ENCODE measurements around the gene SND1. TPM values are rescaled to one million over a fixed set of nuclear protein-coding genes. Genes with fewer than 3 reads are reported as not detected.
A peak's percentile ranks its signal among the peaks of the same experiment; 100 is the strongest.

SND1 gene
- total RNA-seq, 2 donors from 2014 or later, result 246 to 256 TPM

GRCh38 chr7:127768241-127768640 lies 116.2 kb downstream of the SND1 start:
- H3K4me3 Mint-ChIP-seq, result no peak overlapping the region
- H3K9me3 Mint-ChIP-seq, result no peaks in the 10 kb centered on the region
- peak overlapping the region; percentile 49 for H3K27ac Mint-ChIP-seq
- H3K4me1 Mint-ChIP-seq, result peaks cover 42% of the 10 kb centered on the region
- H3K36me3 Mint-ChIP-seq (ENCODE audit: low read depth), result peaks cover 54% of the 10 kb centered on the region
- ATAC-seq (replicated peaks), result peak; percentile 56
- no peaks in the 10 kb centered on the region for H3K27me3 Mint-ChIP-seq

GRCh38 chr7:127769137-127769536 lies 117.1 kb downstream of the SND1 start:
- Mint-ChIP-seq H3K27ac (peak overlapping the region; percentile 49), H3K4me1 (peaks cover 42% of the 10 kb centered on the region), H3K27me3 (no peaks in the 10 kb centered on the region), H3K9me3 (no peaks in the 10 kb centered on the region), H3K36me3 (ENCODE audit: low read depth) (peaks cover 54% of the 10 kb centered on the region), H3K4me3 (no peak overlapping the region)
- ATAC-seq (replicated peaks), result no peak

- Mint-ChIP-seq H3K27me3 (no peaks in the 10 kb centered on the region), H3K4me1 (peaks cover 39% of the 10 kb centered on the region), H3K9me3 (no peaks in the 10 kb centered on the region), H3K4me3 (no peak overlapping the region), H3K27ac (no peak overlapping the region), H3K36me3 (ENCODE audit: low read depth) (peaks cover 53% of the 10 kb centered on the region)
- ATAC-seq (replicated peaks), result no peak
These were observed 117.9 kb downstream of the SND1 start for GRCh38 chr7:127769696-127770400.

GRCh38 chr7:127770885-127771284 lies 118.9 kb downstream of the SND1 start:
- Mint-ChIP-seq H3K4me1 (peaks cover 37% of the 10 kb centered on the region), H3K27me3 (no peaks in the 10 kb centered on the region), H3K27ac (no peak overlapping the region), H3K4me3 (no peak overlapping the region), H3K9me3 (no peaks in the 10 kb centered on the region), H3K36me3 (ENCODE audit: low read depth) (peaks cover 45% of the 10 kb centered on the region)
- ATAC-seq (replicated peaks), result no peak

GRCh38 chr7:127771707-127772106 lies 119.7 kb downstream of the SND1 start:
- Mint-ChIP-seq H3K36me3 (ENCODE audit: low read depth) (peaks cover 40% of the 10 kb centered on the region), H3K9me3 (no peaks in the 10 kb centered on the region), H3K4me3 (no peak overlapping the region), H3K27ac (peak overlapping the region; percentile 23), H3K4me1 (peaks cover 36% of the 10 kb centered on the region), H3K27me3 (no peaks in the 10 kb centered on the region)
- no peak for ATAC-seq (replicated peaks)

GRCh38 chr7:127776776-127777386 lies 124.9 kb downstream of the SND1 start:
- peaks cover 28% of the 10 kb centered on the region for H3K4me1 Mint-ChIP-seq
- peaks cover 24% of the 10 kb centered on the region for H3K36me3 Mint-ChIP-seq (ENCODE audit: low read depth)
- ATAC-seq (replicated peaks), result no peak
- H3K9me3 Mint-ChIP-seq, result no peaks in the 10 kb centered on the region
- no peak overlapping the region for H3K4me3 Mint-ChIP-seq
- H3K27me3 Mint-ChIP-seq, result no peaks in the 10 kb centered on the region
- no peak overlapping the region for H3K27ac Mint-ChIP-seq

- Mint-ChIP-seq H3K27me3 (no peaks in the 10 kb centered on the region), H3K9me3 (no peaks in the 10 kb centered on the region), H3K36me3 (ENCODE audit: low read depth) (peaks cover 15% of the 10 kb centered on the region), H3K4me3 (no peak overlapping the region), H3K4me1 (peaks cover 30% of the 10 kb centered on the region), H3K27ac (no peak overlapping the region)
- no peak for ATAC-seq (replicated peaks)
These were observed 128.5 kb downstream of the SND1 start for GRCh38 chr7:127780489-127780888.

- H3K4me1 Mint-ChIP-seq, result peaks cover 30% of the 10 kb centered on the region
- no peak overlapping the region for H3K27ac Mint-ChIP-seq
- no peak for ATAC-seq (replicated peaks)
- no peaks in the 10 kb centered on the region for H3K9me3 Mint-ChIP-seq
- no peaks in the 10 kb centered on the region for H3K27me3 Mint-ChIP-seq
- no peak overlapping the region for H3K4me3 Mint-ChIP-seq
- H3K36me3 Mint-ChIP-seq (ENCODE audit: low read depth), result peaks cover 15% of the 10 kb centered on the region
These were observed 129.1 kb downstream of the SND1 start for GRCh38 chr7:127781081-127781480.

GRCh38 chr7:127782075-127782474 lies 130.1 kb downstream of the SND1 start:
- Mint-ChIP-seq H3K9me3 (no peaks in the 10 kb centered on the region), H3K27me3 (no peaks in the 10 kb centered on the region), H3K27ac (no peak overlapping the region), H3K4me3 (no peak overlapping the region), H3K36me3 (ENCODE audit: low read depth) (peaks cover 19% of the 10 kb centered on the region), H3K4me1 (peaks cover 28% of the 10 kb centered on the region)
- ATAC-seq (replicated peaks), result no peak

- Mint-ChIP-seq H3K27me3 (no peaks in the 10 kb centered on the region), H3K9me3 (no peaks in the 10 kb centered on the region), H3K36me3 (ENCODE audit: low read depth) (peaks cover 21% of the 10 kb centered on the region), H3K27ac (no peak overlapping the region), H3K4me3 (no peak overlapping the region), H3K4me1 (peaks cover 25% of the 10 kb centered on the region)
- ATAC-seq (replicated peaks), result no peak
These were observed 130.9 kb downstream of the SND1 start for GRCh38 chr7:127782654-127783559.

- no peak for ATAC-seq (replicated peaks)
These were observed 134.2 kb downstream of the SND1 start for GRCh38 chr7:127786184-127786583.

GRCh38 chr7:127789031-127789430 lies 137.0 kb downstream of the SND1 start:
- Mint-ChIP-seq H3K9me3 (no peaks in the 10 kb centered on the region), H3K4me3 (no peak overlapping the region), H3K36me3 (ENCODE audit: low read depth) (peaks cover 60% of the 10 kb centered on the region), H3K4me1 (peaks cover 22% of the 10 kb centered on the region), H3K27me3 (no peaks in the 10 kb centered on the region), H3K27ac (no peak overlapping the region)
- ATAC-seq (replicated peaks), result no peak

More at GRCh38 chr7:127786184-127786583, 134.2 kb downstream of the SND1 start:
- no peak overlapping the region for H3K27ac Mint-ChIP-seq
- H3K4me3 Mint-ChIP-seq, result no peak overlapping the region
- peaks cover 42% of the 10 kb centered on the region for H3K36me3 Mint-ChIP-seq (ENCODE audit: low read depth)
- H3K27me3 Mint-ChIP-seq, result no peaks in the 10 kb centered on the region
- H3K4me1 Mint-ChIP-seq, result peaks cover 17% of the 10 kb centered on the region
- no peaks in the 10 kb centered on the region for H3K9me3 Mint-ChIP-seq

- Mint-ChIP-seq H3K4me3 (no peak overlapping the region), H3K36me3 (ENCODE audit: low read depth) (peaks cover 49% of the 10 kb centered on the region), H3K27me3 (no peaks in the 10 kb centered on the region), H3K9me3 (no peaks in the 10 kb centered on the region), H3K27ac (peak overlapping the region; percentile 1), H3K4me1 (peaks cover 27% of the 10 kb centered on the region)
- no peak for ATAC-seq (replicated peaks)
These were observed 139.6 kb downstream of the SND1 start for GRCh38 chr7:127791446-127792189.

Measured in activated T-helper 17 cell treated with anti-CD3 and anti-CD28 coated beads, Interleukin-2, amount 50 U/mL, for 72 hours (primary cell).